AG10803 (cell line): ENCODE data around the gene INPPL1.
A peak's percentile ranks its signal among the peaks of the same experiment; 100 is the strongest.

Experiments used
- DNase-seq: peaks from one replicate; pipeline ENCODE4 v3.0.0; 2010; ENCODE audit warnings: low read depth
- H3K4me3 ChIP-seq: 2 replicates; pipeline ENCODE4 v1.5.1; 2011; ENCODE audit warnings: mild to moderate bottlenecking, low read length, control low read depth
- CTCF ChIP-seq: conservative IDR thresholded peaks from 2 replicates; pipeline ENCODE4 v1.5.1; 2011; ENCODE audit warnings: mild to moderate bottlenecking, low read length, control low read depth, inconsistent platforms

The INPPL1 gene

GRCh38 chr11:72237112-72237931, 12.8 kb downstream of the INPPL1 start:
- no peak for DNase-seq
- no peak for TF ChIP-seq CTCF

GRCh38 chr11:72238040-72238450, 13.5 kb downstream of the INPPL1 start:
- no peak overlapping the region for H3K4me3 ChIP-seq

More at GRCh38 chr11:72237112-72237931, 12.8 kb downstream of the INPPL1 start:
- no peak overlapping the region for H3K4me3 ChIP-seq

GRCh38 chr11:72238492-72239312, 14.1 kb downstream of the INPPL1 start:
- DNase-seq = no peak
- H3K4me3 ChIP-seq = no peak overlapping the region
- TF ChIP-seq CTCF = no peak

More at GRCh38 chr11:72238040-72238450, 13.5 kb downstream of the INPPL1 start:
- DNase-seq = peak; percentile 61
- peak; percentile 71 for TF ChIP-seq CTCF

GRCh38 chr11:72239313-72239848, 14.8 kb downstream of the INPPL1 start:
- TF ChIP-seq CTCF = no peak
- DNase-seq = peak; percentile 55
- peak overlapping the region; percentile 43 for H3K4me3 ChIP-seq

- DNase-seq = peak; percentile 33
- peak overlapping the region; percentile 43 for H3K4me3 ChIP-seq
- TF ChIP-seq CTCF = no peak
Measured at GRCh38 chr11:72239849-72240460, 15.4 kb downstream of the INPPL1 start.

- peak overlapping the region; percentile 31; the same call in 1 of the 2 replicates for H3K4me3 ChIP-seq
- TF ChIP-seq CTCF = no peak
- no peak for DNase-seq
Measured at GRCh38 chr11:72240461-72241290, 16.1 kb downstream of the INPPL1 start.
